PC-9 (cell line): ENCODE results near the gene RFTN1. TPM values are rescaled to one million over a fixed set of nuclear protein-coding genes. Genes with fewer than 3 reads are reported as not detected.

ENCODE experiments used
- BruUV-seq: library from RNA; stranded (reverse); fragments of 400-500 nt; replicated peaks from 2 replicates; lab custom pipeline; 2021; lab: Mats Ljungman, UMichigan
- CTCF ChIA-PET: fragments of 300-600 bp; sonication (Branson Sonifier 250); formaldehyde crosslinking; loops from one replicate; lab custom pipeline; 2022; ENCODE audit warnings: antibody characterized with exemption; lab: Charles Lee
- POLR2A ChIA-PET: fragments of 300-600 bp; sonication (Branson Sonifier 250); formaldehyde crosslinking; loops from one replicate; lab custom pipeline; 2022; ENCODE audit warnings: antibody characterized with exemption; ENCODE audit not compliant: unreplicated experiment; lab: Charles Lee
- DNase-seq, 2 experiments: peaks; one replicate each; pipeline versions ENCODE4 v3.0.0 to v3.0.0-alpha.2; 2015 to 2022; ENCODE audit warnings: mixed read lengths in 1 of 2
- H2AFZ ChIP-seq: fragments of 200-600 bp; sonication (generic); 2 replicates; pipeline ENCODE4 v1.8.1; 2017; ENCODE audit warnings: antibody characterized with exemption
- H3F3A ChIP-seq: fragments of 200-600 bp; sonication (generic); 2 replicates; pipeline ENCODE4 v1.8.1; 2017; ENCODE audit warnings: antibody characterized with exemption, mild to moderate bottlenecking, low read depth; ENCODE audit not compliant: insufficient read depth
- H3K27ac ChIP-seq: fragments of 200-600 bp; sonication (generic); 2 replicates; pipeline ENCODE4 v1.6.1; 2016; ENCODE audit warnings: mixed run types
- H3K27me3 ChIP-seq: fragments of 200-600 bp; sonication (generic); 2 replicates; pipeline ENCODE4 v1.6.1; 2016; ENCODE audit warnings: low read depth, mixed run types; ENCODE audit not compliant: insufficient read depth
- H3K36me3 ChIP-seq: fragments of 200-600 bp; sonication (generic); 2 replicates; pipeline ENCODE4 v1.6.1; 2016; ENCODE audit warnings: low read depth, mixed run types
- H3K4me1 ChIP-seq: fragments of 200-600 bp; sonication (generic); replicated peaks from 2 replicates; pipeline ENCODE4 v1.6.1; 2016; ENCODE audit warnings: mixed run types; ENCODE audit not compliant: insufficient read depth
- H3K4me2 ChIP-seq: fragments of 200-600 bp; sonication (generic); 2 replicates; pipeline ENCODE4 v1.6.1; 2017; ENCODE audit warnings: mixed run types
- H3K4me3 ChIP-seq: fragments of 200-600 bp; sonication (generic); 2 replicates; pipeline ENCODE4 v1.6.1; 2016; ENCODE audit warnings: mixed run types
- H3K79me2 ChIP-seq: fragments of 200-600 bp; sonication (generic); 2 replicates; pipeline ENCODE4 v1.6.1; 2017; ENCODE audit warnings: low read depth, mixed run types
- H3K9me2 ChIP-seq: fragments of 200-600 bp; sonication (generic); 2 replicates; pipeline ENCODE4 v1.8.1; 2017; ENCODE audit warnings: mild to moderate bottlenecking; ENCODE audit not compliant: insufficient read depth
- H3K9me3 ChIP-seq: fragments of 200-600 bp; sonication (generic); 2 replicates; pipeline ENCODE4 v1.8.1; 2016; ENCODE audit warnings: low read depth; ENCODE audit not compliant: insufficient read depth
- H4K20me1 ChIP-seq: fragments of 200-600 bp; sonication (generic); 2 replicates; pipeline ENCODE4 v1.8.1; 2017; ENCODE audit not compliant: insufficient read depth
- CTCF ChIP-seq: fragments of 200-600 bp; sonication (generic); conservative IDR thresholded peaks from 2 replicates; pipeline ENCODE4 v1.6.1; 2017; ENCODE audit warnings: mixed run types, antibody characterized with exemption, mild to moderate bottlenecking, moderate library complexity
- EZH2 ChIP-seq: fragments of 200-600 bp; sonication (generic); IDR thresholded peaks from 2 replicates; pipeline ENCODE4 v1.8.0; 2017; ENCODE audit warnings: antibody characterized with exemption, low read depth
- intact Hi-C: fragments of 100-400 bp; cut with micrococcal nuclease; formaldehyde crosslinking; loops from one replicate; pipeline ENCODE4 v1.10.0; 2022; ENCODE audit not compliant: unreplicated experiment
- total RNA-seq: library from RNA; stranded (reverse); gene quantifications from 2 replicates; pipeline ENCODE4 v1.2.3, GENCODE V29; 2021

RFTN1 gene
- total RNA-seq, 1 experiment from 2014 or later = 0.41 TPM

GRCh38 chr3:16317561-16317945 is 195.9 kb downstream of the RFTN1 start:
- Histone ChIP-seq H3K27ac (no peak overlapping the region), H3K4me2 (no peak overlapping the region), H3K9me3 (no peaks in the 10 kb centered on the region), H3F3A (no peaks in the 10 kb centered on the region), H3K36me3 (0 out of 2 replicates have a peak, but pooled peaks cover 6% of the 10 kb centered on the region), H3K9me2 (no peaks in the 10 kb centered on the region), H3K27me3 (no peaks in the 10 kb centered on the region), H4K20me1 (peaks cover under 1% of the 10 kb centered on the region; the same call in 1 of the 2 replicates), H2AFZ (no peak overlapping the region), H3K4me3 (no peak overlapping the region), H3K79me2 (no peaks in the 10 kb centered on the region), H3K4me1 (no peaks in the 10 kb centered on the region)
- intact Hi-C loops = no loop called here
- ChIA-PET CTCF (no interaction called here), POLR2A (no interaction called here)
- DNase-seq = no peak
- TF ChIP-seq EZH2 = no peak
- no peak for TF ChIP-seq CTCF
- BruUV-seq = no TSS peak

GRCh38 chr3:16316847-16317560 is 196.5 kb downstream of the RFTN1 start:
- intact Hi-C loops = no loop called here
- no peaks in the 10 kb centered on the region for H3K79me2 ChIP-seq
- H3K36me3 ChIP-seq = 0 out of 2 replicates have a peak, but pooled peaks cover 6% of the 10 kb centered on the region
- H3F3A ChIP-seq = no peaks in the 10 kb centered on the region
- H3K27ac ChIP-seq = no peak overlapping the region
- H2AFZ ChIP-seq = no peak overlapping the region
- ChIA-PET POLR2A (no interaction called here), CTCF (no interaction called here)
- TF ChIP-seq CTCF (no peak), EZH2 (no peak)
- H3K4me2 ChIP-seq = no peak overlapping the region
- H3K9me3 ChIP-seq = no peaks in the 10 kb centered on the region
- no TSS peak for BruUV-seq
- peaks cover 3% of the 10 kb centered on the region; the same call in 1 of the 2 replicates for H4K20me1 ChIP-seq
- H3K9me2 ChIP-seq = no peaks in the 10 kb centered on the region
- DNase-seq = no peak
- H3K4me3 ChIP-seq = no peak overlapping the region
- no peaks in the 10 kb centered on the region for H3K4me1 ChIP-seq
- no peaks in the 10 kb centered on the region for H3K27me3 ChIP-seq

GRCh38 chr3:16316396-16316795 is 197.1 kb downstream of the RFTN1 start:
- peaks cover 3% of the 10 kb centered on the region; the same call in 1 of the 2 replicates for H4K20me1 ChIP-seq
- 0 out of 2 replicates have a peak, but pooled peaks cover 6% of the 10 kb centered on the region for H3K36me3 ChIP-seq
- H3F3A ChIP-seq = no peaks in the 10 kb centered on the region
- ChIA-PET CTCF (no interaction called here), POLR2A (no interaction called here)
- no peaks in the 10 kb centered on the region for H3K9me3 ChIP-seq
- H3K27ac ChIP-seq = no peak overlapping the region
- no peaks in the 10 kb centered on the region for H3K27me3 ChIP-seq
- intact Hi-C loops = no loop called here
- no peak for TF ChIP-seq CTCF
- TF ChIP-seq EZH2 = no peak
- no peak overlapping the region for H3K4me3 ChIP-seq
- H2AFZ ChIP-seq = no peak overlapping the region
- H3K79me2 ChIP-seq = no peaks in the 10 kb centered on the region
- H3K4me2 ChIP-seq = no peak overlapping the region
- DNase-seq = no peak
- no peaks in the 10 kb centered on the region for H3K9me2 ChIP-seq
- H3K4me1 ChIP-seq = no peaks in the 10 kb centered on the region
- BruUV-seq = no TSS peak
